ENCODE measurements around the gene TBL1X. TPM values are rescaled to one million over a fixed set of nuclear protein-coding genes. Genes with fewer than 3 reads are reported as not detected.

The TBL1X gene
- total and polyA plus RNA-seq, 2 donors (not counting 3 experiments of a cell fraction or from before 2014, with no cell fraction given): 8.7 to 25.3 TPM

DNA sequence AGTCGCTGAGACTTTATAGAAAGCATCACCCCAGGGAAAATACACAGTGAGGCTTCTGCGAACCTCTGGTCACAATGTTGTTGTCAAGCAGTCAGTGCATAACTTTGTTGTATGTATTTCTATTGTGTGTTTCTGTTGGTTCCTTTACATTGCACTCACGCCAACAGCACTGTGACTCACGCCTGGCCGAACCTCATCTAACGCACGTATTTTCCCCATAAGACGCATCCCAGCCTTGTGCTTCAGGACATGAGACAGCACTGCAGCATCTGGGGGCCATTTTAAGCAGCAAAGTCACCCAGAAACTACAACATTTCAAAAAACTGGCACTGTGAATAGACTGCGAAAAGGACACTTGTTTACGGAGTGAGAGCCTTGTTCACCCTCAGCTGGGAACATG, 30.6 kb downstream of the TBL1X start:
- TF ChIP-seq, protein P1, sequence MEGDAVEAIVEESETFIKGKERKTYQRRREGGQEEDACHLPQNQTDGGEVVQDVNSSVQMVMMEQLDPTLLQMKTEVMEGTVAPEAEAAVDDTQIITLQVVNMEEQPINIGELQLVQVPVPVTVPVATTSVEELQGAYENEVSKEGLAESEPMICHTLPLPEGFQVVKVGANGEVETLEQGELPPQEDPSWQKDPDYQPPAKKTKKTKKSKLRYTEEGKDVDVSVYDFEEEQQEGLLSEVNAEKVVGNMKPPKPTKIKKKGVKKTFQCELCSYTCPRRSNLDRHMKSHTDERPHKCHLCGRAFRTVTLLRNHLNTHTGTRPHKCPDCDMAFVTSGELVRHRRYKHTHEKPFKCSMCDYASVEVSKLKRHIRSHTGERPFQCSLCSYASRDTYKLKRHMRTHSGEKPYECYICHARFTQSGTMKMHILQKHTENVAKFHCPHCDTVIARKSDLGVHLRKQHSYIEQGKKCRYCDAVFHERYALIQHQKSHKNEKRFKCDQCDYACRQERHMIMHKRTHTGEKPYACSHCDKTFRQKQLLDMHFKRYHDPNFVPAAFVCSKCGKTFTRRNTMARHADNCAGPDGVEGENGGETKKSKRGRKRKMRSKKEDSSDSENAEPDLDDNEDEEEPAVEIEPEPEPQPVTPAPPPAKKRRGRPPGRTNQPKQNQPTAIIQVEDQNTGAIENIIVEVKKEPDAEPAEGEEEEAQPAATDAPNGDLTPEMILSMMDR (IDR thresholded peaks at IDR 0.05; ENCODE audit: extremely low read depth in 1 of 2, insufficient read depth in 1 of 2, low read depth in 1 of 2, low read length in 2 of 2): no peak
- TF ChIP-seq GATA2 (IDR thresholded peaks at IDR 0.05; ENCODE audit: insufficient read depth, insufficient read length, low read depth, low read length) (no peak), POLR2A (IDR thresholded peaks at IDR 0.05; ENCODE audit: low read depth, low read length) (no peak)
- TF ChIP-seq, protein P2, sequence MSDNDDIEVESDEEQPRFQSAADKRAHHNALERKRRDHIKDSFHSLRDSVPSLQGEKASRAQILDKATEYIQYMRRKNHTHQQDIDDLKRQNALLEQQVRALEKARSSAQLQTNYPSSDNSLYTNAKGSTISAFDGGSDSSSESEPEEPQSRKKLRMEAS (IDR thresholded peaks at IDR 0.05; ENCODE audit: insufficient read depth, insufficient read length): no peak
- Histone ChIP-seq H3K27me3 (ENCODE audit: control insufficient read depth in 2 of 2, insufficient read depth in 2 of 2, low read length in 2 of 2) (no peaks in the 10 kb centered on the region), H3K36me3 (ENCODE audit: control insufficient read depth in 2 of 2, extremely low read depth in 1 of 2, insufficient read depth in 2 of 2, low read length in 2 of 2) (no peaks in the 10 kb centered on the region), H3K9me3 (replicated peaks; ENCODE audit: control insufficient read depth, insufficient read depth, low read length) (no peaks in the 10 kb centered on the region), H3K9ac (replicated peaks; ENCODE audit: extremely low read depth, insufficient read depth, low read length) (no peak overlapping the region), H4K20me1 (replicated peaks; ENCODE audit: control insufficient read depth, extremely low read depth, insufficient read depth, low read length) (no peaks in the 10 kb centered on the region), H3K79me2 (ENCODE audit: control insufficient read depth, insufficient read depth, low read length) (peaks cover 32% of the 10 kb centered on the region), H3K4me2 (ENCODE audit: insufficient read depth, low read length) (no peak overlapping the region), H3K9me1 (replicated peaks; ENCODE audit: control insufficient read depth, extremely low read depth, insufficient read depth, low read length) (no peaks in the 10 kb centered on the region), H3K4me3 (replicated peaks in 1 of 3; ENCODE audit: insufficient read depth in 1 of 3, low read depth in 1 of 3, low read length in 3 of 3) (no peak overlapping the region), H3K27ac (ENCODE audit: insufficient read depth, low read depth, low read length) (no peak overlapping the region), H3K4me1 (ENCODE audit: control insufficient read depth, extremely low read depth, insufficient read depth, low read length) (no peaks in the 10 kb centered on the region), H2AFZ (ENCODE audit: low read depth, low read length) (no peak overlapping the region)
- no peak for FAIRE-seq
- CTCF ChIA-PET: no interaction called here
- BruUV-seq (replicated peaks): no TSS peak
- dilution Hi-C loops (cut with MboI; ENCODE audit: extremely low pct_ligation_motif_present, low sequenced_read_pairs) (no loop called here), intact Hi-C loops (cut with micrococcal nuclease) (no loop called here)
- no peak for DNase-seq (ENCODE audit: low read depth, low spot score)
- POLR2A ChIA-PET: no interaction called here

DNA sequence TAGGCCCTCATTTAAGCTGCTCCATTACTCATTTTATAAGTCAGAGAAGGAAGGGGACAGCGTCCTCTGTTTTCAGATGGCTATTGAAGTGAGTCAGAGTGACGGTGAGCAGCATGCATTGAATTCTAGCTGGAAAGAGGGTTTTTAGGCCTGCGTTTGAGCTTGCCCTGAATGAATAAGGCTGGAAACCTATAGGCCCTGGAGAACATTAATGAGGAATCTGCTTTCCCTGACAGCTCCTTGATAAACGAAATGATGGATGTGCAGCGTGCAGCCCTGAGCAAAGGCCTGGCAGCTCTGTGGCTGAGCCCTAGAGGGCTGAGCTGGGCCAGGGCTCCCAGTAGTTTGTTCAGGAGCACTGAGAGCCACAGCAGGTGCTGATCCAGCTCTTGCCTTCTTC, 33.4 kb downstream of the TBL1X start:
- CTCF ChIA-PET: no interaction called here
- intact Hi-C loops (cut with micrococcal nuclease): no loop called here
- BruUV-seq (replicated peaks): no TSS peak
- no peak overlapping the region for H3K4me2 ChIP-seq (ENCODE audit: insufficient read depth, low read length)
- peaks cover 26% of the 10 kb centered on the region for H3K79me2 ChIP-seq (ENCODE audit: control insufficient read depth, insufficient read depth, low read length)
- TF ChIP-seq JUN (IDR thresholded peaks at IDR 0.05; ENCODE audit: borderline replicate concordance, insufficient read depth, insufficient read length, low read depth) (no peak), MYC (IDR thresholded peaks at IDR 0.05; ENCODE audit: low read depth, low read length) (no peak), GATA2 (IDR thresholded peaks at IDR 0.05; ENCODE audit: insufficient read depth, insufficient read length, low read depth, low read length) (no peak)
- H3K27me3 ChIP-seq (ENCODE audit: control insufficient read depth in 2 of 2, insufficient read depth in 2 of 2, low read length in 2 of 2): no peaks in the 10 kb centered on the region
- POLR2A ChIA-PET: no interaction called here
- no peaks in the 10 kb centered on the region for H3K4me1 ChIP-seq (ENCODE audit: control insufficient read depth, extremely low read depth, insufficient read depth, low read length)
- no peaks in the 10 kb centered on the region for H3K9me3 ChIP-seq (replicated peaks; ENCODE audit: control insufficient read depth, insufficient read depth, low read length)
- FAIRE-seq: peak; percentile 53
- H3K4me3 ChIP-seq (replicated peaks in 1 of 3; ENCODE audit: insufficient read depth in 1 of 3, low read depth in 1 of 3, low read length in 3 of 3): no peak overlapping the region
- no peak for DNase-seq (ENCODE audit: low read depth, low spot score)
- no peaks in the 10 kb centered on the region for H4K20me1 ChIP-seq (replicated peaks; ENCODE audit: control insufficient read depth, extremely low read depth, insufficient read depth, low read length)
- H3K9ac ChIP-seq (replicated peaks; ENCODE audit: extremely low read depth, insufficient read depth, low read length): no peak overlapping the region
- no peak overlapping the region for H2AFZ ChIP-seq (ENCODE audit: low read depth, low read length)
- dilution Hi-C loops (cut with MboI; ENCODE audit: extremely low pct_ligation_motif_present, low sequenced_read_pairs): no loop called here
- H3K36me3 ChIP-seq (ENCODE audit: control insufficient read depth in 2 of 2, extremely low read depth in 1 of 2, insufficient read depth in 2 of 2, low read length in 2 of 2): no peaks in the 10 kb centered on the region
- H3K9me1 ChIP-seq (replicated peaks; ENCODE audit: control insufficient read depth, extremely low read depth, insufficient read depth, low read length): no peaks in the 10 kb centered on the region
- H3K27ac ChIP-seq (ENCODE audit: insufficient read depth, low read depth, low read length): no peak overlapping the region

Data from endothelial cell of umbilical vein (primary cell).